H7 (cell line): ENCODE results near the gene MARCKS. TPM values are rescaled to one million over a fixed set of nuclear protein-coding genes. Genes with fewer than 3 reads are reported as not detected.

Experiments used
- total RNA-seq: library from RNA; depleted of rRNA; stranded (reverse); fragments of >200 nt; shearing (Covaris generic); gene quantifications from 2 replicates; pipeline ENCODE4 v1.2.3, GENCODE V29; 2014; rRNA removed

The MARCKS gene
- total RNA-seq, 1 experiment from 2014 or later = 92.7 TPM

Other genes starting within 250 kb of the MARCKS start
- gene HDAC2, start 113.8 kb downstream of the MARCKS start, total RNA-seq = 181 and 223 TPM in 2 replicates